Fibroblast of lung (primary cell): ENCODE measurements around the gene SUCLG1. TPM values are rescaled to one million over a fixed set of nuclear protein-coding genes. Genes with fewer than 3 reads are reported as not detected.
A peak's percentile ranks its signal among the peaks of the same experiment; 100 is the strongest.

Source experiments
- DNase-seq, 2 donors: peaks; one replicate each; pipeline versions ENCODE4 v3.0.0 to v3.0.0-alpha.2; 2010; ENCODE audit warnings: low read depth in 2 of 2
- H2AFZ ChIP-seq: 2 replicates; pipeline ENCODE4 v1.5.1; 2012; ENCODE audit warnings: low read length, control low read depth, inconsistent platforms
- H3K27ac ChIP-seq: 2 replicates; pipeline ENCODE4 v1.5.1; 2011; ENCODE audit warnings: low read length, control low read depth; ENCODE audit not compliant: insufficient read depth
- H3K27me3 ChIP-seq: 2 replicates; pipeline ENCODE4 v1.5.1; 2011; ENCODE audit warnings: mild to moderate bottlenecking, low read length; ENCODE audit not compliant: control insufficient read depth, insufficient read depth
- H3K36me3 ChIP-seq: 2 replicates; pipeline ENCODE4 v1.5.1; 2011; ENCODE audit warnings: low read length; ENCODE audit not compliant: control insufficient read depth, insufficient read depth
- H3K4me1 ChIP-seq: 2 replicates; pipeline ENCODE4 v1.5.1; 2011; ENCODE audit warnings: low read length; ENCODE audit not compliant: control insufficient read depth, insufficient read depth; ENCODE audit errors: extremely low read depth
- H3K4me2 ChIP-seq: 2 replicates; pipeline ENCODE4 v1.5.1; 2011; ENCODE audit warnings: low read length, control low read depth; ENCODE audit not compliant: insufficient read depth; ENCODE audit errors: extremely low read depth
- H3K4me3 ChIP-seq, 4 experiments: fragments of 200-600 bp in 1 of 4; sonication (generic) in 1 of 4; replicated peaks in 1 of 4; 2 replicates each; pipeline ENCODE4 v1.5.1; 2011 to 2016; ENCODE audit warnings: low read length in 4 of 4, low read depth in 3 of 4, mild to moderate bottlenecking in 3 of 4, control low read depth in 2 of 4, inconsistent platforms in 1 of 4, mixed read lengths in 1 of 4; ENCODE audit not compliant: insufficient read depth in 1 of 4; ENCODE audit errors: control extremely low read depth in 1 of 4
- H3K79me2 ChIP-seq: 2 replicates; pipeline ENCODE4 v1.5.1; 2012; ENCODE audit warnings: mild to moderate bottlenecking, low read length, inconsistent platforms; ENCODE audit not compliant: control insufficient read depth, insufficient read depth
- H3K9ac ChIP-seq: 2 replicates; pipeline ENCODE4 v1.5.1; 2011; ENCODE audit warnings: mild to moderate bottlenecking, low read length, control low read depth; ENCODE audit not compliant: insufficient read depth
- H3K9me3 ChIP-seq: 2 replicates; pipeline ENCODE4 v1.5.1; 2012; ENCODE audit warnings: low read depth, low read length; ENCODE audit not compliant: control insufficient read depth, insufficient read depth
- H4K20me1 ChIP-seq: 2 replicates; pipeline ENCODE4 v1.5.1; 2011; ENCODE audit warnings: low read length; ENCODE audit not compliant: control insufficient read depth, insufficient read depth; ENCODE audit errors: extremely low read depth
- EZH2 ChIP-seq: IDR thresholded peaks from 2 replicates; pipeline ENCODE4 v1.5.1; 2012; ENCODE audit warnings: low read length, control low read depth, mild to moderate bottlenecking; ENCODE audit errors: missing control alignments
- polyA plus RNA-seq, 2 donors: library from polyadenylated mRNA; depleted of rRNA in 1 of 2; stranded (reverse) in 1 of 2; unstranded in 1 of 2; fragments of >200 nt; gene quantifications; 2 replicates each; pipeline ENCODE4 v1.2.1, GENCODE V29; 2011 to 2012; ENCODE audit warnings: missing spikeins in 1 of 2
- total RNA-seq: library from RNA; depleted of rRNA; stranded (reverse); fragments of >200 nt; gene quantifications from 2 replicates; pipeline ENCODE4 v1.2.1, GENCODE V29; 2014
- TF ChIP-seq, protein P1 (sequence below), 2 donors: IDR thresholded peaks in 1 of 2; conservative IDR thresholded peaks in 1 of 2; 1 replicate in 1 of 2; 2 replicates in 1 of 2; pipeline ENCODE4 v1.5.1; 2011 to 2012; ENCODE audit warnings: low read length in 2 of 2, control low read depth in 1 of 2, inconsistent platforms in 1 of 2, low read depth in 1 of 2, mild to moderate bottlenecking in 1 of 2

Gene SUCLG1
- total and polyA plus RNA-seq, 2 donors (not counting 1 experiment from before 2014, with no cell fraction given), result 50.0 to 63.1 TPM

DNA sequence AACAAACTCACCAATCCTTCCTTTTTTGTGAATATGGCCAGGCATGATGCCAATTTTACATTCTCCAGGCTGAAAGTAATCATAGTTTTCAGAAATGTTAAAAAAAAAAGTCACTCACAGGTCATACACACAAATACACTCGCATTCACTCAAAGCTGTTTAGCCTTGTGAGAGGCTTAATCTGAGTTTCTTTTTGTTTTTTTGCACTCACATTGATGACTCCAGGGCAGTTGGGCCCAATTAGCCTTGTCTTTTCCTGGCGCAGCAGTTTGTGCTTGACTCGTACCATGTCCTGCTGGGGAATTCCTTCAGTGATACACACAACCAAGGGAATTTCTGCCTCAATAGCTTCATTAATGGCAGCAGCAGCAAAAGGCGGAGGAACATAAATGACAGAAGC, 18.0 kb downstream of the SUCLG1 start:
- Histone ChIP-seq H3K9ac (no peak overlapping the region), H3K79me2 (no peaks in the 10 kb centered on the region), H3K4me1 (peaks cover 2% of the 10 kb centered on the region), H4K20me1 (no peaks in the 10 kb centered on the region), H3K27ac (no peak overlapping the region), H3K4me2 (no peak overlapping the region), H3K36me3 (peaks cover 3% of the 10 kb centered on the region), H3K9me3 (no peaks in the 10 kb centered on the region), H3K27me3 (no peaks in the 10 kb centered on the region), H2AFZ (no peak overlapping the region), H3K4me3 (no peak overlapping the region)
- no peak for TF ChIP-seq EZH2
- TF ChIP-seq, protein P1, sequence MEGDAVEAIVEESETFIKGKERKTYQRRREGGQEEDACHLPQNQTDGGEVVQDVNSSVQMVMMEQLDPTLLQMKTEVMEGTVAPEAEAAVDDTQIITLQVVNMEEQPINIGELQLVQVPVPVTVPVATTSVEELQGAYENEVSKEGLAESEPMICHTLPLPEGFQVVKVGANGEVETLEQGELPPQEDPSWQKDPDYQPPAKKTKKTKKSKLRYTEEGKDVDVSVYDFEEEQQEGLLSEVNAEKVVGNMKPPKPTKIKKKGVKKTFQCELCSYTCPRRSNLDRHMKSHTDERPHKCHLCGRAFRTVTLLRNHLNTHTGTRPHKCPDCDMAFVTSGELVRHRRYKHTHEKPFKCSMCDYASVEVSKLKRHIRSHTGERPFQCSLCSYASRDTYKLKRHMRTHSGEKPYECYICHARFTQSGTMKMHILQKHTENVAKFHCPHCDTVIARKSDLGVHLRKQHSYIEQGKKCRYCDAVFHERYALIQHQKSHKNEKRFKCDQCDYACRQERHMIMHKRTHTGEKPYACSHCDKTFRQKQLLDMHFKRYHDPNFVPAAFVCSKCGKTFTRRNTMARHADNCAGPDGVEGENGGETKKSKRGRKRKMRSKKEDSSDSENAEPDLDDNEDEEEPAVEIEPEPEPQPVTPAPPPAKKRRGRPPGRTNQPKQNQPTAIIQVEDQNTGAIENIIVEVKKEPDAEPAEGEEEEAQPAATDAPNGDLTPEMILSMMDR (conservative IDR thresholded peaks at IDR 0.05 in 1 of 2, IDR thresholded peaks at IDR 0.05 in 1 of 2; ENCODE audit: low read depth in 1 of 2, low read length in 2 of 2), result no peak
- peak in 1 of 2 donors; percentile 15 for DNase-seq

DNA sequence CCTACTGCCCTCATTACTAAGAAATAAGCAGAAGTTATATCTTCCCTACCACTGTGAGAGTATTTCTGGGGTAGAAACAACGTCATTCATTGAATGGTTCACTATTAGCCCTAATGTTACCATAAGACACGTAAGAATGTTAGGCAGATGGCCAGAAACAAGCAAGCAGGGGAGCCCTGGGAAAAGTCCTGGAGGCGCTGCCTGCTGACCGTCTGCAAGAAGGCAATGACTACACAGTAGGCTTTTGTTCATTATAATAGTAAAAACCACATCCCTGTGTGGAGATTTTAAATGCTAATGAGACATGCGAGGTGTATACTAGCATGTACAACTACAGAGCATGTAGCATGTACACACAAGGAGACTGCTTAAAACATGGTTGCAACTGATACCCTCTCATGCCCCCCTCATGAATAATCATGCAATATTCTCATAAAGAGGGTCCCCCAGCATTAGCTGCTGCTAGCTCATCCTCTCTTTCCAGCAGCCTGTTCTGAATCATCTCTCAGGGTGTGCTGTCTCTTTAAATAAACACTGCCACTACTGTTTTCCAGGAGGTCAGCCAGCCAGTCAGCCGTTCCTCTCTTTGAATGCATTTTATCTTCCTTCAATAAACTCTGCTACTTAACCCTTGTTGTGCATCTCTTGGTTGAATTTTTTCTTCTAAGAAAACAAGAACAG, 23.6 kb downstream of the SUCLG1 start:
- peaks cover 3% of the 10 kb centered on the region for H3K36me3 ChIP-seq
- H3K27ac ChIP-seq, result peak overlapping the region; percentile 52
- no peak overlapping the region for H2AFZ ChIP-seq
- no peaks in the 10 kb centered on the region for H3K79me2 ChIP-seq
- H3K4me2 ChIP-seq, result no peak overlapping the region
- no peak overlapping the region for H3K9ac ChIP-seq
- no peak overlapping the region for H3K4me3 ChIP-seq
- no peaks in the 10 kb centered on the region for H4K20me1 ChIP-seq
- peaks cover 8% of the 10 kb centered on the region for H3K4me1 ChIP-seq
- TF ChIP-seq EZH2, result no peak
- TF ChIP-seq, protein P1 (conservative IDR thresholded peaks at IDR 0.05 in 1 of 2, IDR thresholded peaks at IDR 0.05 in 1 of 2; ENCODE audit: low read depth in 1 of 2, low read length in 2 of 2), result no peak
- no peaks in the 10 kb centered on the region for H3K9me3 ChIP-seq
- peak; percentile 79 to 86 for DNase-seq
- no peaks in the 10 kb centered on the region for H3K27me3 ChIP-seq

DNA sequence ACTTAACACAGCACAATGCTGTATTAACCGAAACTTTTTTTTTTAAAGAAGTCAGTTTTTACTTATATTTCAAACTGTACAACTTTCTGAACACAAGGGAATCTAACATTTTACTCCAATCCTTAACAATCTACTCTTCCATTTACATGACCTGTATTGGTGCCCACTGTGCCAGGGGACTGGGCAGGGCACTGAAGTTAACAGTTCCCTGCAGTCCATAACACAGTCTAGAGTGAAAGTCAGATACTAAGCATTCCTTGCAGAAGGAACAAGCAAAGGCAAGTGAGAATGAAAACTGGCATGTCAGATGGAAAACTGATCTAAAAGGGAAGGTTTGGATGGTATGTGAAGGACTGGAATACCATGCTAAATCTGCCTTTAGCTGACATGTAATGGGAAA, 29.8 kb downstream of the SUCLG1 start:
- Histone ChIP-seq H4K20me1 (no peaks in the 10 kb centered on the region), H3K36me3 (peaks cover 8% of the 10 kb centered on the region), H3K79me2 (no peaks in the 10 kb centered on the region), H3K27me3 (no peaks in the 10 kb centered on the region), H3K9me3 (no peaks in the 10 kb centered on the region), H3K4me3 (no peak overlapping the region), H3K27ac (no peak overlapping the region), H3K4me1 (peaks cover 2% of the 10 kb centered on the region), H3K9ac (no peak overlapping the region), H3K4me2 (no peak overlapping the region), H2AFZ (no peak overlapping the region)
- DNase-seq, result no peak
- no peak for TF ChIP-seq EZH2
- TF ChIP-seq, protein P1 (conservative IDR thresholded peaks at IDR 0.05 in 1 of 2, IDR thresholded peaks at IDR 0.05 in 1 of 2; ENCODE audit: low read depth in 1 of 2, low read length in 2 of 2), result no peak
